Fibroblast of lung (primary cell): Measurements from ENCODE around the gene RPL13A. TPM values are rescaled to one million over a fixed set of nuclear protein-coding genes. Genes with fewer than 3 reads are reported as not detected.

Experiments used
- DNase-seq, 2 donors: peaks; one replicate each; pipeline versions ENCODE4 v3.0.0 to v3.0.0-alpha.2; 2010; ENCODE audit warnings: low read depth in 2 of 2
- H2AFZ ChIP-seq: 2 replicates; pipeline ENCODE4 v1.5.1; 2012; ENCODE audit warnings: low read length, control low read depth, inconsistent platforms
- H3K27ac ChIP-seq: 2 replicates; pipeline ENCODE4 v1.5.1; 2011; ENCODE audit warnings: low read length, control low read depth; ENCODE audit not compliant: insufficient read depth
- H3K27me3 ChIP-seq: 2 replicates; pipeline ENCODE4 v1.5.1; 2011; ENCODE audit warnings: mild to moderate bottlenecking, low read length; ENCODE audit not compliant: control insufficient read depth, insufficient read depth
- H3K36me3 ChIP-seq: 2 replicates; pipeline ENCODE4 v1.5.1; 2011; ENCODE audit warnings: low read length; ENCODE audit not compliant: control insufficient read depth, insufficient read depth
- H3K4me1 ChIP-seq: 2 replicates; pipeline ENCODE4 v1.5.1; 2011; ENCODE audit warnings: low read length; ENCODE audit not compliant: control insufficient read depth, insufficient read depth; ENCODE audit errors: extremely low read depth
- H3K4me2 ChIP-seq: 2 replicates; pipeline ENCODE4 v1.5.1; 2011; ENCODE audit warnings: low read length, control low read depth; ENCODE audit not compliant: insufficient read depth; ENCODE audit errors: extremely low read depth
- H3K4me3 ChIP-seq, 4 experiments: fragments of 200-600 bp in 1 of 4; sonication (generic) in 1 of 4; replicated peaks in 1 of 4; 2 replicates each; pipeline ENCODE4 v1.5.1; 2011 to 2016; ENCODE audit warnings: low read length in 4 of 4, low read depth in 3 of 4, mild to moderate bottlenecking in 3 of 4, control low read depth in 2 of 4, inconsistent platforms in 1 of 4, mixed read lengths in 1 of 4; ENCODE audit not compliant: insufficient read depth in 1 of 4; ENCODE audit errors: control extremely low read depth in 1 of 4
- H3K79me2 ChIP-seq: 2 replicates; pipeline ENCODE4 v1.5.1; 2012; ENCODE audit warnings: mild to moderate bottlenecking, low read length, inconsistent platforms; ENCODE audit not compliant: control insufficient read depth, insufficient read depth
- H3K9ac ChIP-seq: 2 replicates; pipeline ENCODE4 v1.5.1; 2011; ENCODE audit warnings: mild to moderate bottlenecking, low read length, control low read depth; ENCODE audit not compliant: insufficient read depth
- H3K9me3 ChIP-seq: 2 replicates; pipeline ENCODE4 v1.5.1; 2012; ENCODE audit warnings: low read depth, low read length; ENCODE audit not compliant: control insufficient read depth, insufficient read depth
- H4K20me1 ChIP-seq: 2 replicates; pipeline ENCODE4 v1.5.1; 2011; ENCODE audit warnings: low read length; ENCODE audit not compliant: control insufficient read depth, insufficient read depth; ENCODE audit errors: extremely low read depth
- EZH2 ChIP-seq: IDR thresholded peaks from 2 replicates; pipeline ENCODE4 v1.5.1; 2012; ENCODE audit warnings: low read length, control low read depth, mild to moderate bottlenecking; ENCODE audit errors: missing control alignments
- polyA plus RNA-seq, 2 donors: library from polyadenylated mRNA; depleted of rRNA in 1 of 2; stranded (reverse) in 1 of 2; unstranded in 1 of 2; fragments of >200 nt; gene quantifications; 2 replicates each; pipeline ENCODE4 v1.2.1, GENCODE V29; 2011 to 2012; ENCODE audit warnings: missing spikeins in 1 of 2
- total RNA-seq: library from RNA; depleted of rRNA; stranded (reverse); fragments of >200 nt; gene quantifications from 2 replicates; pipeline ENCODE4 v1.2.1, GENCODE V29; 2014
- TF ChIP-seq, protein P1 (sequence below), 2 donors: IDR thresholded peaks in 1 of 2; conservative IDR thresholded peaks in 1 of 2; 1 replicate in 1 of 2; 2 replicates in 1 of 2; pipeline ENCODE4 v1.5.1; 2011 to 2012; ENCODE audit warnings: low read length in 2 of 2, control low read depth in 1 of 2, inconsistent platforms in 1 of 2, low read depth in 1 of 2, mild to moderate bottlenecking in 1 of 2

RPL13A gene
- total and polyA plus RNA-seq, 2 donors (not counting 1 experiment from before 2014, with no cell fraction given), result 1,418 to 3,385 TPM

DNA sequence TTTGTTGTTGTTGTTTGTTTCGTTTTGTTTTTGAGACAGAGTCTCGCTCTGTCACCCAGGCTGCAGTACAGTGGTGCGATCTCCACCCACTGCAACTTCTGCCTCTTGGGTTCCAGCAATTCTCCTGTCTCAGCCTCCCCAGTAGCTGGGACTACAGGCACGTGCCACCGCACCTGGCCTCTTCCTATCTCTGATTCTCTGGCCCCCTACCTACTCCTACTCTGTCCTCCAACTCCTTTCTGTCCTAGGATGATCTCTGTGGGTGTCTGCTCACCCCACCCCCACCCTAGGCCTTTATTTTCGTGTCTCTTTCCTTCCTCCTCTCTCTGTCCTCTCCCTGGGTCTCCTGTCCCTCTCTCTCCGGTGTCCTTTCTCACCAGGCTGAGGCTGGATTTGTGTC lies 37.0 kb upstream of the RPL13A start:
- Histone ChIP-seq H3K36me3 (peaks cover 6% of the 10 kb centered on the region), H4K20me1 (no peaks in the 10 kb centered on the region), H3K4me3 (peak overlapping the region in 3 of 4 experiments; percentile 41 to 97 (median 92)), H3K9ac (no peak overlapping the region), H3K4me1 (peaks cover 3% of the 10 kb centered on the region), H3K27ac (no peak overlapping the region), H3K79me2 (peaks cover 11% of the 10 kb centered on the region), H2AFZ (no peak overlapping the region), H3K27me3 (no peaks in the 10 kb centered on the region), H3K4me2 (peak overlapping the region; percentile 93), H3K9me3 (no peaks in the 10 kb centered on the region)
- no peak for DNase-seq
- TF ChIP-seq EZH2, result no peak

DNA sequence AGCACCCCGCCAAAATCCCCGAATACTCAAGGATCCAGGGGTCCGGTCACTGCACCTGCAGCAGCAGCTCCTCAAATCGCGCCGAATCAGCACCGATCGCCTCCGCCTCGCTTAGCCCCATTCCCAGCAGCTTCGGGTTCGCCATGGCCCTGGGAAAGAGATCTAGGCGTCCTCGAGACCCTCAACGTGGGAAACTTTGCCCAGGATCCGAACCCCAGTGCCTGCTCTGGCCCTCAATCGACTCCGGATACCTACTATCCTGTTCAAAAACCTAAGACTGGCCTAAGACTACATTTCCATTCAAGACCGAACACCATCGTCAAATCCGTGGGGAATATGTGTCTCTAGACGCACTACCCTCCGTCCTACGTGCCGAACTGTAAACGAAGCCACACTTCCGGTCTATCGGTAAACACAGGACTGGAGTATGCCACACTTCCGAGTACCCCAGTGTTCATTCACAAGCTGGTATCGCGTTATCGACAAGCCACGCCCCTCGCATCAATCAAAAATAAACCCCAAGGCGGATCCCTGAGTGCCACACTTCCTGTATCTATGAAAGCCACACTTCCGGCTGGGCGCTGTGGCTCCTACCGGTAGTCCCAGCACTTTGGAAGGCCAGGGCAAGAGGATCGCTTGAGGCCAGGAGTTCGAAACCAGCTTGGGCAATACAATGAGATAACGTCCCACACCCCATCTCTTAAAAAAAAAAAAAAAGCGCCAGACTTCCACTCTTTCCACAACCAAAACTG lies 35.8 kb upstream of the RPL13A start, which contains the start of gene PIH1D1:
Gene PIH1D1, minus strand, starts transcription at position 385 of the 752 bp plus-strand sequence. Its CDS starts 240 bp downstream, at position 145.
- Histone ChIP-seq H4K20me1 (no peaks in the 10 kb centered on the region), H3K4me1 (peaks cover 3% of the 10 kb centered on the region), H3K79me2 (peaks cover 11% of the 10 kb centered on the region), H3K27me3 (no peaks in the 10 kb centered on the region), H3K27ac (peak within 1 kb of the TSS; percentile 93), H3K4me2 (peak within 1 kb of the TSS; percentile 99), H3K9me3 (no peaks in the 10 kb centered on the region), H2AFZ (peak within 1 kb of the TSS; percentile 97), H3K9ac (peak within 1 kb of the TSS; percentile 75), H3K4me3 (peak within 1 kb of the TSS; percentile 85 to 99 (median 94)), H3K36me3 (peaks cover 6% of the 10 kb centered on the region)
- DNase-seq, result peak; percentile 99
- TF ChIP-seq, protein P1, sequence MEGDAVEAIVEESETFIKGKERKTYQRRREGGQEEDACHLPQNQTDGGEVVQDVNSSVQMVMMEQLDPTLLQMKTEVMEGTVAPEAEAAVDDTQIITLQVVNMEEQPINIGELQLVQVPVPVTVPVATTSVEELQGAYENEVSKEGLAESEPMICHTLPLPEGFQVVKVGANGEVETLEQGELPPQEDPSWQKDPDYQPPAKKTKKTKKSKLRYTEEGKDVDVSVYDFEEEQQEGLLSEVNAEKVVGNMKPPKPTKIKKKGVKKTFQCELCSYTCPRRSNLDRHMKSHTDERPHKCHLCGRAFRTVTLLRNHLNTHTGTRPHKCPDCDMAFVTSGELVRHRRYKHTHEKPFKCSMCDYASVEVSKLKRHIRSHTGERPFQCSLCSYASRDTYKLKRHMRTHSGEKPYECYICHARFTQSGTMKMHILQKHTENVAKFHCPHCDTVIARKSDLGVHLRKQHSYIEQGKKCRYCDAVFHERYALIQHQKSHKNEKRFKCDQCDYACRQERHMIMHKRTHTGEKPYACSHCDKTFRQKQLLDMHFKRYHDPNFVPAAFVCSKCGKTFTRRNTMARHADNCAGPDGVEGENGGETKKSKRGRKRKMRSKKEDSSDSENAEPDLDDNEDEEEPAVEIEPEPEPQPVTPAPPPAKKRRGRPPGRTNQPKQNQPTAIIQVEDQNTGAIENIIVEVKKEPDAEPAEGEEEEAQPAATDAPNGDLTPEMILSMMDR (conservative IDR thresholded peaks at IDR 0.05 in 1 of 2, IDR thresholded peaks at IDR 0.05 in 1 of 2; ENCODE audit: low read depth in 1 of 2, low read length in 2 of 2), result peak; percentile 20 to 33
- no peak for TF ChIP-seq EZH2

DNA sequence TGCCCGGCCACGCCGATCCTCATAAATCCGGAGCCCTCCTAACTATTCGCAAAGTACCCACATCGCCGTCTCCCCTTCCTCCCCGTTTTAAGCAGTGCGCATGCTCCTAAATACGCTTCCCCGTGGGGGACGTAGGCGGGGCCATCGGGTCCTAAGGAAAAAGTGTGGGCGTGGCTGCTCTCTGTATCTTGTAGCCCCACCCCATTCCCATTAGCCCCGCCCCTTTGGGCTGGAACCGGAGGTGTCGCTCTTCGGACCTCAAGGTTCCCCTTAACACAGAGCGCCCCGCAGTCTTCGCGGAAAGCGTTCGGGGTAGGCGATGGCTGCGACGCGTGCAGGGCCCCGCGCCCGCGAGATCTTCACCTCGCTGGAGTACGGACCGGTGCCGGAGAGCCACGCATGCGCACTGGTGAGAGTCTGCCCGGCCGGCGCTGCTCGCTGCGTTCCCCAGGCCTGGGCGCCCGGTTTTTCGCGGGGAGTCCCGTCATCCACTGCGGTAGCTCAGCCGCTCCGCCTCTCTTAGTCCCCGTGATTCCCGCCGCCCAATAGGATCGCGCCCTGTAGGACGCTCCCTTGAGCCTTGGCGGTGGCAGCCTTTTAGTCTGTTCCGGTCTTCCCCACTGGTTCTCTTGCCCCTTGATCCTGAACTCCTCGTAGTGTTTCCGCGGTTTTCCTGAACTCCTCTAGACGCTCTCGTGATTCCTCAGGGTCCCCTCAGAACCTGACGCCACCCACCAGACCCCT lies 34.2 kb upstream of the RPL13A start, which contains the start of gene ALDH16A1:
Gene ALDH16A1, plus strand, starts transcription at position 213 of the 744 bp plus-strand sequence. Its CDS starts 107 bp downstream, at position 320.
- peak within 1 kb of the TSS; percentile 93 for H3K27ac ChIP-seq
- H3K9ac ChIP-seq, result peak within 1 kb of the TSS; percentile 84
- H3K9me3 ChIP-seq, result no peaks in the 10 kb centered on the region
- peak within 1 kb of the TSS; percentile 79 for H2AFZ ChIP-seq
- no peaks in the 10 kb centered on the region for H4K20me1 ChIP-seq
- H3K4me2 ChIP-seq, result peak within 1 kb of the TSS; percentile 95
- peaks cover 3% of the 10 kb centered on the region for H3K4me1 ChIP-seq
- peaks cover 2% of the 10 kb centered on the region for H3K36me3 ChIP-seq
- peak within 1 kb of the TSS; percentile 70 to 97 (median 74) for H3K4me3 ChIP-seq
- no peaks in the 10 kb centered on the region for H3K27me3 ChIP-seq
- peak; percentile 95 to 98 for DNase-seq
- no peak for TF ChIP-seq EZH2
- TF ChIP-seq, protein P1 (conservative IDR thresholded peaks at IDR 0.05 in 1 of 2, IDR thresholded peaks at IDR 0.05 in 1 of 2; ENCODE audit: low read depth in 1 of 2, low read length in 2 of 2), result no peak
- H3K79me2 ChIP-seq, result peaks cover 11% of the 10 kb centered on the region
